HEK293 (cell line): ENCODE measurements around the gene LARGE1.

Experiments used
- CTCF ChIA-PET: fragments of 350-600 bp; formaldehyde crosslinking; extraction: SDS; loops from one replicate; lab custom pipeline; 2021; ENCODE audit warnings: antibody characterized with exemption; lab: Yijun Ruan, JAX
- POLR2A ChIA-PET: fragments of 300-600 bp; formaldehyde crosslinking; extraction: SDS; loops from one replicate; lab custom pipeline; 2020; ENCODE audit warnings: antibody characterized with exemption, inconsistent platforms; lab: Yijun Ruan, JAX
- H3K27ac ChIP-seq: fragments of 200-500 bp; sonication (Bioruptor generic); 2 replicates; pipeline ENCODE4 v1.5.1; 2014; ENCODE audit warnings: low read depth, low read length, control low read depth, inconsistent platforms; ENCODE audit errors: extremely low read depth
- H3K36me3 ChIP-seq, 2 experiments: fragments of 200-500 bp in 1 of 2; sonication (Bioruptor generic) in 1 of 2; 1 replicate in 1 of 2; 2 replicates in 1 of 2; pipeline ENCODE4 v1.5.1; 2014 to 2017; ENCODE audit warnings: inconsistent platforms in 2 of 2, low read length in 2 of 2; ENCODE audit not compliant: control insufficient read depth in 2 of 2, insufficient read depth in 1 of 2
- H3K4me1 ChIP-seq: fragments of 200-500 bp; sonication (Bioruptor generic); 2 replicates; pipeline ENCODE4 v1.5.1; 2014; ENCODE audit warnings: mild to moderate bottlenecking, low read length, inconsistent platforms; ENCODE audit not compliant: control insufficient read depth, insufficient read depth
- H3K4me3 ChIP-seq: 2 replicates; pipeline ENCODE4 v1.5.1; 2011; ENCODE audit warnings: low read depth, mild to moderate bottlenecking, control low read depth, low read length, moderate library complexity
- H3K9me3 ChIP-seq: fragments of 200-500 bp; sonication (Bioruptor generic); 2 replicates; pipeline ENCODE4 v1.5.1; 2014; ENCODE audit warnings: low read depth, low read length, inconsistent platforms; ENCODE audit not compliant: control insufficient read depth, insufficient read depth
- FEZF1 ChIP-seq: fragments of 450-650 bp; formaldehyde crosslinking; IDR thresholded peaks from 2 replicates; pipeline ENCODE4 v1.5.1; 2016; ENCODE audit warnings: missing biosample characterization, missing genetic modification characterization
- KLF16 ChIP-seq: fragments of 450-650 bp; formaldehyde crosslinking; IDR thresholded peaks from 2 replicates; pipeline ENCODE4 v1.5.1; 2017; ENCODE audit warnings: missing biosample characterization, missing genetic modification characterization
- SALL2 ChIP-seq: fragments of 450-650 bp; formaldehyde crosslinking; IDR thresholded peaks from 2 replicates; pipeline ENCODE4 v1.5.0; 2017; ENCODE audit warnings: missing biosample characterization, mild to moderate bottlenecking, missing genetic modification characterization, borderline replicate concordance
- ZEB2 ChIP-seq: fragments of 450-650 bp; formaldehyde crosslinking; IDR thresholded peaks from 2 replicates; pipeline ENCODE4 v1.5.1; 2016; ENCODE audit warnings: missing biosample characterization, missing genetic modification characterization
- ZNF112 ChIP-seq: fragments of 450-650 bp; formaldehyde crosslinking; IDR thresholded peaks from 2 replicates; pipeline ENCODE4 v1.5.0; 2017; ENCODE audit warnings: missing biosample characterization, missing genetic modification characterization
- ZNF155 ChIP-seq: fragments of 450-650 bp; formaldehyde crosslinking; IDR thresholded peaks from 2 replicates; pipeline ENCODE4 v1.5.1; 2016; ENCODE audit warnings: missing biosample characterization, missing genetic modification characterization
- ZNF157 ChIP-seq: fragments of 450-650 bp; formaldehyde crosslinking; IDR thresholded peaks from 2 replicates; pipeline ENCODE4 v1.5.1; 2016; ENCODE audit warnings: missing biosample characterization, missing genetic modification characterization
- ZNF16 ChIP-seq: fragments of 450-650 bp; formaldehyde crosslinking; IDR thresholded peaks from 2 replicates; pipeline ENCODE4 v1.5.1; 2016; ENCODE audit warnings: low read depth, missing biosample characterization, missing genetic modification characterization
- ZNF175 ChIP-seq: fragments of 450-650 bp; formaldehyde crosslinking; IDR thresholded peaks from 2 replicates; pipeline ENCODE4 v1.5.1; 2016; ENCODE audit warnings: missing biosample characterization, missing genetic modification characterization
- ZNF184 ChIP-seq: fragments of 450-650 bp; IDR thresholded peaks from 2 replicates; pipeline ENCODE4 v1.5.1; 2018; ENCODE audit warnings: missing biosample characterization, mild to moderate bottlenecking, missing genetic modification characterization
- ZNF473 ChIP-seq: fragments of 450-650 bp; formaldehyde crosslinking; IDR thresholded peaks from 2 replicates; pipeline ENCODE4 v1.5.1; 2017; ENCODE audit warnings: missing biosample characterization, missing genetic modification characterization
- ZNF621 ChIP-seq: fragments of 450-650 bp; formaldehyde crosslinking; IDR thresholded peaks from 2 replicates; pipeline ENCODE4 v1.5.1; 2017; ENCODE audit warnings: missing biosample characterization, missing genetic modification characterization
- ZNF660 ChIP-seq: fragments of 450-650 bp; IDR thresholded peaks from 2 replicates; pipeline ENCODE4 v1.5.1; 2018; ENCODE audit warnings: missing biosample characterization, mild to moderate bottlenecking, missing genetic modification characterization
- ZNF707 ChIP-seq: fragments of 450-650 bp; formaldehyde crosslinking; IDR thresholded peaks from 2 replicates; pipeline ENCODE4 v1.5.1; 2016; ENCODE audit warnings: missing biosample characterization, missing genetic modification characterization
- TF ChIP-seq, protein P1 (sequence below): fragments of 450-650 bp; formaldehyde crosslinking; IDR thresholded peaks from 2 replicates; pipeline ENCODE4 v1.5.1; 2017; ENCODE audit warnings: missing biosample characterization, missing genetic modification characterization
- TF ChIP-seq, protein P2 (sequence below): fragments of 450-650 bp; formaldehyde crosslinking; IDR thresholded peaks from 2 replicates; pipeline ENCODE4 v1.5.1; 2016; ENCODE audit warnings: missing biosample characterization, missing genetic modification characterization
- TF ChIP-seq, protein P3 (sequence below): fragments of 450-650 bp; formaldehyde crosslinking; IDR thresholded peaks from 2 replicates; pipeline ENCODE4 v1.5.1; 2016; ENCODE audit warnings: missing biosample characterization, missing genetic modification characterization
- TF ChIP-seq, protein P4 (sequence below): fragments of 450-650 bp; formaldehyde crosslinking; IDR thresholded peaks from 2 replicates; pipeline ENCODE4 v1.5.1; 2016; ENCODE audit warnings: missing biosample characterization, missing genetic modification characterization

Gene LARGE1

DNA sequence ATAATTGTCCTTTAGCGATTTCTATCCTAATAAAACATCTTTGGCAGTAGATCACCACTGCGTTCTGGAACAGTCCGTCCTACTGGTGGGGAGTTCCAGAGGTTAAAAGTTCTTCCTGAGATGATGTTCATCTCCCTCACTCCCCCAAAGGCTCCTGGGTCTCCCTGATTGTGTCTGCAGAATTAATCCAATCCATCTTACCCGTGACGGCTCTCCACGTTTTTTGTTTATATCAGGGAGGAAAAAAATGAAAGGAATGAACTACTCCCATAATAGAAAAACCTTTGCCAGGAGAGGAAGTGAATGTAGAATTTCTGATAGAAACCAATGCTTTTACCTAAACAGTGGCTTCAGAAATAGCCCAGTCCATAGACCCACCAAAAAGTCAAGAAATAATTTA is 81.6 kb downstream of the LARGE1 start:
- Histone ChIP-seq H3K36me3 (no peaks in the 10 kb centered on the region), H3K4me1 (peaks cover 8% of the 10 kb centered on the region; the same call in 1 of the 2 replicates), H3K9me3 (no peaks in the 10 kb centered on the region), H3K27ac (no peak overlapping the region), H3K4me3 (no peak overlapping the region)
- ChIA-PET POLR2A (no interaction called here), CTCF (interaction anchor here (1.1 kb wide), 1 partner anchor 84 kb away, joined by 3 read pairs; no protein-coding TSS in a partner anchor)
- TF ChIP-seq, protein P1, sequence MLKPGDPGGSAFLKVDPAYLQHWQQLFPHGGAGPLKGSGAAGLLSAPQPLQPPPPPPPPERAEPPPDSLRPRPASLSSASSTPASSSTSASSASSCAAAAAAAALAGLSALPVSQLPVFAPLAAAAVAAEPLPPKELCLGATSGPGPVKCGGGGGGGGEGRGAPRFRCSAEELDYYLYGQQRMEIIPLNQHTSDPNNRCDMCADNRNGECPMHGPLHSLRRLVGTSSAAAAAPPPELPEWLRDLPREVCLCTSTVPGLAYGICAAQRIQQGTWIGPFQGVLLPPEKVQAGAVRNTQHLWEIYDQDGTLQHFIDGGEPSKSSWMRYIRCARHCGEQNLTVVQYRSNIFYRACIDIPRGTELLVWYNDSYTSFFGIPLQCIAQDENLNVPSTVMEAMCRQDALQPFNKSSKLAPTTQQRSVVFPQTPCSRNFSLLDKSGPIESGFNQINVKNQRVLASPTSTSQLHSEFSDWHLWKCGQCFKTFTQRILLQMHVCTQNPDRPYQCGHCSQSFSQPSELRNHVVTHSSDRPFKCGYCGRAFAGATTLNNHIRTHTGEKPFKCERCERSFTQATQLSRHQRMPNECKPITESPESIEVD (tag by site-specific recombination): no peak
- TF ChIP-seq ZNF16: no peak
- TF ChIP-seq ZNF621 (tag by site-specific recombination): no peak
- TF ChIP-seq, protein P2, sequence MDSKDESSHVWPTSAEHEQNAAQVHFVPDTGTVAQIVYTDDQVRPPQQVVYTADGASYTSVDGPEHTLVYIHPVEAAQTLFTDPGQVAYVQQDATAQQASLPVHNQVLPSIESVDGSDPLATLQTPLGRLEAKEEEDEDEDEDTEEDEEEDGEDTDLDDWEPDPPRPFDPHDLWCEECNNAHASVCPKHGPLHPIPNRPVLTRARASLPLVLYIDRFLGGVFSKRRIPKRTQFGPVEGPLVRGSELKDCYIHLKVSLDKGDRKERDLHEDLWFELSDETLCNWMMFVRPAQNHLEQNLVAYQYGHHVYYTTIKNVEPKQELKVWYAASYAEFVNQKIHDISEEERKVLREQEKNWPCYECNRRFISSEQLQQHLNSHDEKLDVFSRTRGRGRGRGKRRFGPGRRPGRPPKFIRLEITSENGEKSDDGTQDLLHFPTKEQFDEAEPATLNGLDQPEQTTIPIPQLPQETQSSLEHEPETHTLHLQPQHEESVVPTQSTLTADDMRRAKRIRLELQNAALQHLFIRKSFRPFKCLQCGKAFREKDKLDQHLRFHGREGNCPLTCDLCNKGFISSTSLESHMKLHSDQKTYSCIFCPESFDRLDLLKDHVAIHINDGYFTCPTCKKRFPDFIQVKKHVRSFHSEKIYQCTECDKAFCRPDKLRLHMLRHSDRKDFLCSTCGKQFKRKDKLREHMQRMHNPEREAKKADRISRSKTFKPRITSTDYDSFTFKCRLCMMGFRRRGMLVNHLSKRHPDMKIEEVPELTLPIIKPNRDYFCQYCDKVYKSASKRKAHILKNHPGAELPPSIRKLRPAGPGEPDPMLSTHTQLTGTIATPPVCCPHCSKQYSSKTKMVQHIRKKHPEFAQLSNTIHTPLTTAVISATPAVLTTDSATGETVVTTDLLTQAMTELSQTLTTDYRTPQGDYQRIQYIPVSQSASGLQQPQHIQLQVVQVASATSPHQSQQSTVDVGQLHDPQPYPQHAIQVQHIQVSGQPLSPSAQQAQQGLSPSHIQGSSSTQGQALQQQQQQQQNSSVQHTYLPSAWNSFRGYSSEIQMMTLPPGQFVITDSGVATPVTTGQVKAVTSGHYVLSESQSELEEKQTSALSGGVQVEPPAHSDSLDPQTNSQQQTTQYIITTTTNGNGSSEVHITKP (tag by site-specific recombination): no peak
- TF ChIP-seq KLF16: no peak
- TF ChIP-seq, protein P3, sequence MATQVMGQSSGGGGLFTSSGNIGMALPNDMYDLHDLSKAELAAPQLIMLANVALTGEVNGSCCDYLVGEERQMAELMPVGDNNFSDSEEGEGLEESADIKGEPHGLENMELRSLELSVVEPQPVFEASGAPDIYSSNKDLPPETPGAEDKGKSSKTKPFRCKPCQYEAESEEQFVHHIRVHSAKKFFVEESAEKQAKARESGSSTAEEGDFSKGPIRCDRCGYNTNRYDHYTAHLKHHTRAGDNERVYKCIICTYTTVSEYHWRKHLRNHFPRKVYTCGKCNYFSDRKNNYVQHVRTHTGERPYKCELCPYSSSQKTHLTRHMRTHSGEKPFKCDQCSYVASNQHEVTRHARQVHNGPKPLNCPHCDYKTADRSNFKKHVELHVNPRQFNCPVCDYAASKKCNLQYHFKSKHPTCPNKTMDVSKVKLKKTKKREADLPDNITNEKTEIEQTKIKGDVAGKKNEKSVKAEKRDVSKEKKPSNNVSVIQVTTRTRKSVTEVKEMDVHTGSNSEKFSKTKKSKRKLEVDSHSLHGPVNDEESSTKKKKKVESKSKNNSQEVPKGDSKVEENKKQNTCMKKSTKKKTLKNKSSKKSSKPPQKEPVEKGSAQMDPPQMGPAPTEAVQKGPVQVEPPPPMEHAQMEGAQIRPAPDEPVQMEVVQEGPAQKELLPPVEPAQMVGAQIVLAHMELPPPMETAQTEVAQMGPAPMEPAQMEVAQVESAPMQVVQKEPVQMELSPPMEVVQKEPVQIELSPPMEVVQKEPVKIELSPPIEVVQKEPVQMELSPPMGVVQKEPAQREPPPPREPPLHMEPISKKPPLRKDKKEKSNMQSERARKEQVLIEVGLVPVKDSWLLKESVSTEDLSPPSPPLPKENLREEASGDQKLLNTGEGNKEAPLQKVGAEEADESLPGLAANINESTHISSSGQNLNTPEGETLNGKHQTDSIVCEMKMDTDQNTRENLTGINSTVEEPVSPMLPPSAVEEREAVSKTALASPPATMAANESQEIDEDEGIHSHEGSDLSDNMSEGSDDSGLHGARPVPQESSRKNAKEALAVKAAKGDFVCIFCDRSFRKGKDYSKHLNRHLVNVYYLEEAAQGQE (tag by site-specific recombination): no peak
- no peak for TF ChIP-seq ZNF155
- no peak for TF ChIP-seq ZEB2
- TF ChIP-seq, protein P4, sequence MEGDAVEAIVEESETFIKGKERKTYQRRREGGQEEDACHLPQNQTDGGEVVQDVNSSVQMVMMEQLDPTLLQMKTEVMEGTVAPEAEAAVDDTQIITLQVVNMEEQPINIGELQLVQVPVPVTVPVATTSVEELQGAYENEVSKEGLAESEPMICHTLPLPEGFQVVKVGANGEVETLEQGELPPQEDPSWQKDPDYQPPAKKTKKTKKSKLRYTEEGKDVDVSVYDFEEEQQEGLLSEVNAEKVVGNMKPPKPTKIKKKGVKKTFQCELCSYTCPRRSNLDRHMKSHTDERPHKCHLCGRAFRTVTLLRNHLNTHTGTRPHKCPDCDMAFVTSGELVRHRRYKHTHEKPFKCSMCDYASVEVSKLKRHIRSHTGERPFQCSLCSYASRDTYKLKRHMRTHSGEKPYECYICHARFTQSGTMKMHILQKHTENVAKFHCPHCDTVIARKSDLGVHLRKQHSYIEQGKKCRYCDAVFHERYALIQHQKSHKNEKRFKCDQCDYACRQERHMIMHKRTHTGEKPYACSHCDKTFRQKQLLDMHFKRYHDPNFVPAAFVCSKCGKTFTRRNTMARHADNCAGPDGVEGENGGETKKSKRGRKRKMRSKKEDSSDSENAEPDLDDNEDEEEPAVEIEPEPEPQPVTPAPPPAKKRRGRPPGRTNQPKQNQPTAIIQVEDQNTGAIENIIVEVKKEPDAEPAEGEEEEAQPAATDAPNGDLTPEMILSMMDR (tag by site-specific recombination): no peak
- no peak for TF ChIP-seq ZNF707
- TF ChIP-seq ZNF112: no peak
- TF ChIP-seq ZNF157: no peak
- TF ChIP-seq ZNF473 (tag by site-specific recombination): no peak
- TF ChIP-seq FEZF1: no peak
- TF ChIP-seq SALL2 (tag by site-specific recombination): no peak
- TF ChIP-seq ZNF660: no peak
- no peak for TF ChIP-seq ZNF184 (tag by site-specific recombination)
- TF ChIP-seq ZNF175 (tag by site-specific recombination): no peak
